Upper lobe of right lung (tissue), 1 donor: ENCODE measurements around the gene NPB. TPM values are rescaled to one million over a fixed set of nuclear protein-coding genes. Genes with fewer than 3 reads are reported as not detected.

Experiments
- ATAC-seq: fragments of 200-7000 bp; cut with Tn5 transposase; one replicate; pipeline ENCODE4 v1.9.1; 2020; ENCODE audit warnings: mild to moderate bottlenecking, moderate library complexity
- DNase-seq: peaks from one replicate; pipeline ENCODE4 v3.0.0-alpha.2; 2020
- H3K27ac ChIP-seq: fragments of 200-600 bp; one replicate; pipeline ENCODE4 v1.8.0; 2022
- H3K27me3 ChIP-seq: fragments of 200-600 bp; one replicate; pipeline ENCODE4 v1.8.0; 2022; ENCODE audit warnings: mild to moderate bottlenecking
- H3K36me3 ChIP-seq: fragments of 200-600 bp; one replicate; pipeline ENCODE4 v1.8.0; 2022
- H3K4me1 ChIP-seq: fragments of 200-600 bp; one replicate; pipeline ENCODE4 v1.8.0; 2022
- H3K4me3 ChIP-seq: fragments of 200-600 bp; one replicate; pipeline ENCODE4 v1.8.0; 2022; ENCODE audit warnings: mild to moderate bottlenecking
- H3K9me3 ChIP-seq: fragments of 200-600 bp; one replicate; pipeline ENCODE4 v1.8.0; 2022
- CTCF ChIP-seq: fragments of 200-600 bp; IDR thresholded peaks from one replicate; pipeline ENCODE4 v1.8.0; 2022; ENCODE audit warnings: antibody characterized with exemption
- intact Hi-C: fragments of 100-400 bp; cut with DNase I; formaldehyde crosslinking; loops from one replicate; pipeline ENCODE4 v1.11.0; 2022
- total RNA-seq: library from RNA; stranded (reverse); fragmentation: NEBNext Ultra II Directional; extraction: Animal tissue kit (Norgen Biotek cat#: 25700); gene quantifications from one replicate; pipeline ENCODE4 v1.2.1, GENCODE V29; 2021
- donor health status: DM: no; HTN: yes; CAD: no; lungs with severe emphysema.

The NPB gene
- total RNA-seq, 1 donor from 2014 or later: 0.55 TPM

GRCh38 chr17:81947189-81947588 is 45.2 kb downstream of the NPB start, which contains the start of gene MYADML2:
TSS of gene MYADML2 (minus strand) at chr17:81947233. CDS start at chr17:81941741, 5,492 bp downstream.
- TF ChIP-seq CTCF: no peak
- H3K27ac ChIP-seq: no peak within 1 kb of the TSS
- no peak within 1 kb of the TSS for H3K4me3 ChIP-seq
- H3K27me3 ChIP-seq: peaks cover 7% of the 10 kb centered on the region
- ATAC-seq (no peak), DNase-seq (no peak)
- H3K9me3 ChIP-seq: no peaks in the 10 kb centered on the region
- no peaks in the 10 kb centered on the region for H3K36me3 ChIP-seq
- H3K4me1 ChIP-seq: no peaks in the 10 kb centered on the region
- intact Hi-C loops: no loop called here

DNA sequence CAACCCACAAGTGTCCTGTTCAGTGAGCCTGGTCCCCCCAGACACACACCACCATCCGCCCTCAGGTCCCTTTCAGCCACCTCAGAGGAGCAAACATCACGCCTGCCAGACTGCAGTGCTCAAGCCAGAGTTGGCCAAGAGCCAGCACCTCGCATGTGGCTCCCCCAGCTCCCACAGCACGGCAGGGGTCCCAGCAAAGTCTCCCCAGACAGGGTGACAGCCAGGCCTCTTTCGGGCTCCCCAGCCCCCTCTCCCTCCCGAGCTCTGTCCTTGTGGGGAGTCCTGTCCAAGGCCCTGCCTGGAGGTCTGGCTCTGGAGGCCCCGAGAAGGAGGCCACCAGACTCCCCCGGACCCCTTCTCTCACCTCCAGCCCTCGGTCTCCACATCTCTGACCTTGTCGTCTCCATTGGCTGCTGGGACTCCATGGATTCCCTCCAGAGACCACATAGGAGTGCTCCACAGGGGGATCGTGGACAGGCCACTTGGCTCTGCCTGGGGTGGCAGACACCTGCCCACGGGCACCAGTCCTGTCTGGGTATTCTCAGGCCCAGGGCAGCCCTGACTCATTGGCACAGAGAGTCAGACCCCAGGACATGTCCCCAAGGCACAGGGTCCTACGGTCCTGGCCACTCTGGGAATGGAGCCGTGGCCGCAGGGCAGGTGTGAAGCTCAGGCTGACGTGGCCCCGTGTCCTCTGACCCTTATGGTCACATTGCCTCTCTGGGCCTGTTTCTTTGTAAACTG is 46.8 kb downstream of the NPB start:
- H3K9me3 ChIP-seq: no peaks in the 10 kb centered on the region
- intact Hi-C loops: no loop called here
- no peaks in the 10 kb centered on the region for H3K27me3 ChIP-seq
- no peak for TF ChIP-seq CTCF
- H3K27ac ChIP-seq: no peak overlapping the region
- no peaks in the 10 kb centered on the region for H3K36me3 ChIP-seq
- no peaks in the 10 kb centered on the region for H3K4me1 ChIP-seq
- DNase-seq (no peak), ATAC-seq (peak; percentile 24)
- H3K4me3 ChIP-seq: no peak overlapping the region

DNA sequence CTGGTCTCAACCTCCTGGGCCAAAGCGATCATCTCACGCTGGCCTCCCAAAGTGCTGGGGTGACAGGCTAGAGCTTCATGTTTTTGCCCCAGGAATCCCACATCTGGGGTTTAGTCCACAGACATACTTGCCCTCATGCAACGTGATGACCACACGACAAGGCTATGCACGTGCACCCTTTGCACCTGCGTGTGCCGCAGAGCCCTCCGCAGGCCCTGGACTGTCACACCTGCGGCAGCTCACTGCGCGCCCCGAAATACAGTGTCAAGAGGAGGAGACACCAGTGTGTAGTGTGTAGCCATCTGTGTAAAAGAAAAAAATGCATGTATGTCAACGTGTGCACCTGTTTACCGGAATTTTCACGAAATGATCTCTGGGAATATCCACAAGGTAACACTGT is 48.5 kb downstream of the NPB start:
- Histone ChIP-seq H3K4me3 (no peak overlapping the region), H3K9me3 (no peaks in the 10 kb centered on the region), H3K27me3 (no peaks in the 10 kb centered on the region), H3K4me1 (no peaks in the 10 kb centered on the region), H3K36me3 (no peaks in the 10 kb centered on the region), H3K27ac (no peak overlapping the region)
- DNase-seq (no peak), ATAC-seq (no peak)
- intact Hi-C loops: no loop called here
- TF ChIP-seq CTCF: no peak

GRCh38 chr17:81951785-81952684 is 50.0 kb downstream of the NPB start:
- no peak for TF ChIP-seq CTCF
- Histone ChIP-seq H3K4me3 (no peak overlapping the region), H3K27ac (no peak overlapping the region), H3K36me3 (no peaks in the 10 kb centered on the region), H3K27me3 (no peaks in the 10 kb centered on the region), H3K4me1 (no peaks in the 10 kb centered on the region), H3K9me3 (no peaks in the 10 kb centered on the region)
- intact Hi-C loops: no loop called here
- no peak for ATAC-seq
- no peak for DNase-seq

Other genes with a start within 250 kb of the NPB start
- gene PDE6G, start 245.7 kb upstream of the NPB start, total RNA-seq: 1.0 TPM
- gene OXLD1, start 235.6 kb upstream of the NPB start, total RNA-seq: 26.7 TPM
- 13.7 TPM for gene CCDC137, start 235.5 kb upstream of the NPB start, total RNA-seq
- 19.5 TPM for gene ARL16, start 218.4 kb upstream of the NPB start, total RNA-seq
- gene HGS, start 218.2 kb upstream of the NPB start, total RNA-seq: 88.3 TPM
- 40.3 TPM for gene MRPL12, start 198.9 kb upstream of the NPB start, total RNA-seq
- gene SLC25A10, start 190.0 kb upstream of the NPB start, total RNA-seq: 6.3 TPM
- not detected for gene GCGR, start 98.1 kb upstream of the NPB start, total RNA-seq
- 72.8 TPM for gene MCRIP1, start 68.9 kb upstream of the NPB start, total RNA-seq
- not detected for gene PPP1R27, start 67.2 kb upstream of the NPB start, total RNA-seq
- 462 TPM for gene P4HB, start 41.7 kb upstream of the NPB start, total RNA-seq
- gene ARHGDIA, start 30.9 kb upstream of the NPB start, total RNA-seq: 386 TPM
- 39.4 TPM for gene ALYREF, start 10.7 kb upstream of the NPB start, total RNA-seq
- 91.0 TPM for gene ANAPC11, start 10.5 kb upstream of the NPB start, total RNA-seq
- 46.1 TPM for gene PCYT2, start 9.2 kb downstream of the NPB start, total RNA-seq
- gene SIRT7, start 15.9 kb downstream of the NPB start, total RNA-seq: 27.5 TPM
- gene MAFG, start 25.5 kb downstream of the NPB start, total RNA-seq: 35.9 TPM
- gene PYCR1, start 35.1 kb downstream of the NPB start, total RNA-seq: 19.0 TPM
- gene MYADML2, start 45.0 kb downstream of the NPB start, total RNA-seq: not detected
- 6.1 TPM for gene NOTUM, start 58.9 kb downstream of the NPB start, total RNA-seq
- 50.3 TPM for gene ASPSCR1, start 75.4 kb downstream of the NPB start, total RNA-seq
- 40.2 TPM for gene CENPX, start 120.6 kb downstream of the NPB start, total RNA-seq
- gene LRRC45, start 121.1 kb downstream of the NPB start, total RNA-seq: 12.2 TPM
- 3.4 TPM for gene RAC3, start 129.4 kb downstream of the NPB start, total RNA-seq
- gene DCXR, start 135.5 kb downstream of the NPB start, total RNA-seq: 143 TPM
- 38.5 TPM for gene RFNG, start 149.6 kb downstream of the NPB start, total RNA-seq
- gene GPS1, start 149.7 kb downstream of the NPB start, total RNA-seq: 78.0 TPM
- gene DUS1L, start 163.6 kb downstream of the NPB start, total RNA-seq: 82.4 TPM
- 432 TPM for gene FASN, start 196.0 kb downstream of the NPB start, total RNA-seq